ENCODE measurements around the gene MRPL20.
"Not testable (repeated sequence)": the region's sequence is repeated elsewhere in the genome, so short reads cannot be mapped to it uniquely, and the experiment has no call there.

MRPL20 gene

DNA sequence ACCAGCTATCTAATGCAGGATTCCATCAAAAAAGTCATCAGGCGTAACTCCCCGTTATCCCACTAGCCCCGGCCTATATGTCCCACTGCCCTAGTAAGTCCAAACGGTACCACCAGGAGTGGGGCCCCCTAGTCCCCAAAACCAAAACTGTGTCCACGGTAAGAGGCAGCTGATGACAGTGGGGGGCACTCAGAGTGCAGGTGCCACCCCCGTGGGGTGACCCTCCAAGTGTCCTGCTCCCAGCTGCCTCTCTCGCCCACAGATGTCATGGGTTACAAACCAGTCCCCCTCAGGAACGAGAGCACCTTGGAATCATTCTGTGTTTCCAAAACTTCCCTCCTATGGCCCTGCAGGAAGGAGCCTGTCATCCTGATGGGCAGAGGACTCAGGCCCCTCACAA, 21.2 kb downstream of the MRPL20 start:
- DNase-seq (ENCODE audit: low read depth) = no peak

DNA sequence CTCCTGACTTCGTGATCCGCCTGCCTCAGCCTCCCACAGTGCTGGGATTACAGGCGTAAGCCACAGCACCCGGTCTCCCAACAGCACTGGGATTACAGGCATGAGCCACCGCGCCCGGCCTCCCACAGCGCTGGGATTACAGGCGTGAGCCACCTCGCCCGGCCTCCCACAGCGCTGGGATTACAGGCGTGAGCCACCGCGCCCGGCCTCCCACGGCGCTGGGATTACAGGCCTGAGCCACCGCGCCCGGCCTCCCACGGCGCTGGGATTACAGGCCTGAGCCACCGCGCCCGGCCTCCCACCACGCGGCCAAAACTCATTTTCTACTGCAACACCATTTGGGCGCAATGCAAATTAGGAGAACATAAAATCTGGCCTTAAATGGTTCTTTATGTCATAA, 21.8 kb downstream of the MRPL20 start:
- not testable (repeated sequence) for DNase-seq (ENCODE audit: low read depth)

DNA sequence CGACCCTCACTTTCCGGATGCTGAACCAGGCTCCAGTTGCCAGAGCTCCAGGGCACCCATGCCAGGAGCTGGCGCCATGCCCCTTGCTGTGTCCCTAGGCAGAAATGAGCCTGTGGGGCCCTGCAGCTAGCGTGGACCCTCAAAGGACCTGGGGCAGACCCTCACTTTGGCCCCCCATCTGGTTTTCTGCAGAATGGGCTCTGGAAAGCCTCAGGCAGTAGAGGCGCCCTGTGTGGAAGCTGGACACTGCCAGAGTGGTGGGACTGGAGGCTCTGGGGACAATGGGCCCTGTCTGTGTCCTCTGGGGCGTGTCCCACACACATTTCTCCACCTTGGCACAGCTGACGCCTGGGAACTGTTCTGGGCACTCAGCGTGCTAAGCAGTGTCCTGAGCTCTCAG, 25.8 kb downstream of the MRPL20 start:
- DNase-seq (ENCODE audit: low read depth) = no peak

DNA sequence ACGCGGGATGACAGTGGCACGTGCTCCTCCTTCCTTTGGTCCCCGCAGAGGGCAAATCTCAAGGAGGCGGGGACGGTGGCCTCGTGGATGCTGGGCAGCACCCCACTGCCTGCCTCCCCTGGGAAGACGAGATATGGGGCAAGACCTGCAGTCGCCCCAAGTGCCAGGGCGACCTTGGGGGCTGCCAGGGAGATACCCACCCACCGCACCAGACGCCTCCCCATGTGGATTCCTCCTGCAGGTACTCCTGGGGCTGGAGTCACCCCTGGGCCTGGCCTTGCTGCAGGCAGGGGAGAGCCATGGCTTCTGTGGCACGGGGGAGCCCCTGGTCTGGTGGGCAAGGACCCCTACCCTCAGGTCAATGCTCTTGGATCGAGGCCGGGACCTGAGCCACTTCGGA, 26.2 kb downstream of the MRPL20 start:
- DNase-seq (ENCODE audit: low read depth) = no peak

DNA sequence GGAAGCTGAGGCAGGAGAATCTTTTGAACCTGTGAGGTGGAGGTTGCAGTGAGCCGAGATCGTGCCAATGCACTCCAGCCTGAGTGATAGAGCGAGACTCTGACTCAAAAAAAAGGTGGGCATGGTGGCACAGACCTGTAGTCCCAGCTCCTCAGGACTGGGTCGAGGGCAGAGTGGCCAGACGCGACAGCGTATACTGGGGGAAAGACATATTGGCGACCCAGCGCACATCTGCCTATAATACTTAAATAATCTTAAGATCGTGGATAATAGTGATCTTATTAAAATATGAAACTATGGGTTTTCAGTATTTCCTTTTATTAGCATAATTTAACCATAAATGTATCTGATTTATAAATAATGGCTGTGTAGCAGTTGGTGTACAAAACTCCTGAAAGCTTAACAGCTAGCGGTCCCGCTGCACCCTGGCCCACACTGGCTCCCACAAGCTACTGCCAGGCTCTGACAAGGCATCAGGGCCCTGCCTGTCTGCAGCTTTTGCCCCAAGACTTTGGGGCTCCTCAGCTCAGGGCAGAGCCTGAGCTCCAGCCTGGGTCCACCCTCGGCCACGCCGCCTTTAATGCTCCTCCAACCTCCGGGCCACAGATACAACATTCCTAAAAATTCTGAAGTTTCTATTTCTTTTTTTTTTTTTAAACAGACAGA, 29.4 kb downstream of the MRPL20 start:
- no peak for DNase-seq (ENCODE audit: low read depth)

DNA sequence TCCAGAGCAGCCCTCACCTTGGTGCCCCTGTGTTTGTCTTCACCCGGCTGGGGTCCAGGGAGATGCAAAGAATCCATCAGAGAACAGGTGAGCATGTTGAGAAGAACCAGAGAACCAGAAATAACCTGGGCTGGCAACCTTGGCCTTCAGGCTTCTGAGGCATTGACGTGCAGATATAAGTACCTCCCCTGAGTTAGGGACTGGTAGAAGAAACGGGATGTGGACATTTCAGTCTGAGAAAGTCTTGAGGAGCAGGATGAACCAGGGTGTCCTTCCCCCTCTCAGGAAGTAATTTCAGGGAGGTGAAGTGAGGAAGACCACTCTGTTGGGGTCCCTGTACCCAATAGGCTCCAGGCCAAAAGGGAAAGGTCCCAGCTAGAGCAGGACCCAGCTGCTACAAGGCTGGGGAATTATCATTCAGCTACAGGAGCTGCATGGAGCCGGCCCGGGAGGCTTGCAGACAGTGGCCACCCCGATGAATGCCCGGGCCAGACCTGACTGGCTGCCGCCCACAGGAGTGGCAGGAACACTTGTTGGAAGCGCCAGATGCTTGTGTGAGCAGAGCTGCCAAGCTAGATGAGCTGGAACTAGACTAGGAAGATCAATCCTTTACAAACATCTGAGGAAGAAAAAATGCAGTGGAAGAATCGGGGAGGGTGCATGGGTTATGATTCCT, 30.4 kb downstream of the MRPL20 start:
- no peak for DNase-seq (ENCODE audit: low read depth)

DNA sequence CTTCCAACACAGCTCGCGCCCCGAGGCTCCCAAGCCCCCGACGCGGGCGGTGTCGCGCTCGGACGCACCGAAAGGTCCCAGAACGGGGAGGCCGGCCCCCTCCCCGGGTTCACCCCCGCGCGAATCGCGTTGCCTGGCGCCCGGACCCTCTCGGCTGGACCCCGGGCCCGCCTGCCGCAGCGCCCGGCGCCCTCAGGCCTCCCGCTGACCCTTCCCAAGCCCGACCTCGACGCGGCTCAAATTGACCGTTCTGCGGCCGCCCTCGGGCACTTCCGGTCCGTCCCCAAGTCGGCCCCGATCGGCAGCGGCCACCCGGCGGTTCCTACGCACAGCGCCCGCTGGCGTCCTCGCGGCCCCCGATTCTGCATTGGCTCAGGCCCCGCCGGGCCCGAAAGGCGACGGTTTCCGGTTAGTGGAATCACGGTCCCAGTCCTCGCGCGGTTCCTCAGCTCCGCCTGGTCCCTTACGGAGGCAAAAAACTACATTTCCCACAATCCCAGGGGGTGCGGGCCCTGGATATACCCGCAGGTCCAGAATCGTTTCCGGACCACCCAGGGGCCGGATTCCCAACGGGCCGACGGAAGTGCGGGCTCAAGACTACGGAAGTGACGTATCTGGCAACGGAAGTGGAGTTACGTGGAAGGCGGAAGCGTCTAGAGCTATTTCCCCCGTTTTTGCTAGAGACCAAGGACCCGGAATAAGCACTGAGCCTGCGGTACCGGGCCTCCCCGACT, 32.0 kb downstream of the MRPL20 start, which contains the start of gene AURKAIP1:
AURKAIP1 (minus strand) TSS at position 279 of the 734 bp plus-strand sequence. CDS start 451 bp downstream, outside the sequence.
- DNase-seq (ENCODE audit: low read depth) = peak; percentile 94

DNA sequence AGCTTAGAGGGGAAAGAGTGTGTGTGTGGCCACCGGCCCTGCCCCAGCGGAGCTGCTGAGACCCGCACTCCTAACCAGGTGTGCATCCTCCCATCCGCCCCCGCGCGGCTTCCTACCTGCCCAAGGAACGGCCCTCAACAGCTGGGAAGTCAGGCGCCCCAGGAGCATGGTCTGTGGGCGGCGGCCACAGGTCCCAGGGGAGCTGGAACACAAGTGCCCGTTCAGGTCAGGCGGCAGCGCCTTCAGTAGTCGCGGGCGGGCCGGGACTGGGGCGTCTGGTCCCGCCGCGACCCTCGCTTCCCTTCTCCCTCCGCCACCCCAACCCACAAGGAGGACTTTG, 32.5 kb downstream of the MRPL20 start:
- DNase-seq (ENCODE audit: low read depth) = no peak

DNA sequence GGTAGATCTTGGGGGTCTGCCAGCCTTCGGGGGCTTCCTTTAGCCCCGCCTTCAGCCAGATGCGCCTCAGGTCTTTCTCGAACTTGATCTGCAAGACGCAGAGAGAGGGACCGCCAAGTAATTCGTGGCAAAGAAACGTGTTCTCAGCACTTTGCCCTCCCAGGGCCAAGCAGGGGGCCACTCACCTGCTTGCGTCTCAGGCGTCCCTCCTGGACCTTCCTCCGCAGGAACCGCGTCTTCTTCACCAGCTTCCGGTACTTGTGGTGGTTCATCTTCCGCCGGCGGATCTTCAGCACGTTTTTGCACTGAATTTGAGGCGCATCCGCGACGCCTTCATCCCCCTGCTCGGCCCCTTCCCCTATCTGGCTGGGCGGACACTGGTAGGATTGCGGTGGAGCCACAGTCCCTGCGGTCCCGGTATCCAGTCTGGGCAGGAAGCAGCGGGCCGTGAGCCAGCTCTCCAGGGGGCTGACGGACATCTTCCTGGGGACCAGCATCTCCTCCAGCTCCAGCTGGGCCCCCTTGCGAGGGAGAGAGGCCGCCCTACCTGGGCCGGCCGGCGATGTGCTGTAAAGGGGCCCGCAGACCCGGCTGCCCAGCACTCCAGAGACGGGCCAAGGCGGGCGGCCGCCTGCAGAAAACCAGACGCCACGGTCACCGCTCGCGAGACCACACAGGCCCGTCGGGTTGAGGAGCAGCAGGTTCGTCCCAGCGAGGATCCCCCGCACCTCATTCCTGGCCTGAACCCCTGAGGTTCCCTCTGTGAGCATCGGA, 33.1 kb downstream of the MRPL20 start:
- DNase-seq (ENCODE audit: low read depth) = no peak

DNA sequence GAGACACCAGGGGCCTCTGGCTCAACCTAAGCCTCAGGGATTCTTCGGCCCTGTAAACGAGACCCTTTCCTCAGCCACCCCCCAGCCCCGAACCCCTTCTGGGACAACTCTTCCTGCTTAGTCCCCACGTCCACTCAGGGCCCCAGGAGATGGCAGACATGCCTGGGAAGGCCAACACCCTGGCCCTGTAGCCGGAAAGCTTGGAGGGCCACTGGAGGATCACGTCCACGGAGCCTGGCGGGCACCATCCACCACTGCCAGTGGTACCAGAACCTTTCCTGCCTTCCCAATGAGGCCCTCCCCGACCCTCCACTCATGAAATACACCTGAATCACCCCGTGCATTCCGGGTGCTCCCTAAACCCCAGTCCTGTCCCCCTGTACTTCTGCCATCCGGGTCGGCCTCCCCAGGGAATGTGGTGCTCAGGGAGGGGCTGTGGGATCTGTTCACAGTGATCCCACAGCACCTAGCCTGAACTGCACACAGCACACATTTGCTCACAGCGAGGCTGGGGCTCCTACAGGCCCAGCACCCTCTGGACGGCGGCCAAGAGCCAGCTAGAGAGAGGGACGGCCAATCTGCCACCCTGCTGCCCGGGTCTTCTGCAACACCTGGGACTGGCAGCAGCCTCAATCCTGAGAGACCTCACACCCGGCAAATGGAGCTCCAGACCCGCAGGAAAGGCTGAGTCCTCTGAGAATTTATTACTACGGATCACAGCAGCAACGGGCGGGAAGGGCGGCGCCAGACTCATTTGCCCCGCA, 33.9 kb downstream of the MRPL20 start:
- no peak for DNase-seq (ENCODE audit: low read depth)

DNA sequence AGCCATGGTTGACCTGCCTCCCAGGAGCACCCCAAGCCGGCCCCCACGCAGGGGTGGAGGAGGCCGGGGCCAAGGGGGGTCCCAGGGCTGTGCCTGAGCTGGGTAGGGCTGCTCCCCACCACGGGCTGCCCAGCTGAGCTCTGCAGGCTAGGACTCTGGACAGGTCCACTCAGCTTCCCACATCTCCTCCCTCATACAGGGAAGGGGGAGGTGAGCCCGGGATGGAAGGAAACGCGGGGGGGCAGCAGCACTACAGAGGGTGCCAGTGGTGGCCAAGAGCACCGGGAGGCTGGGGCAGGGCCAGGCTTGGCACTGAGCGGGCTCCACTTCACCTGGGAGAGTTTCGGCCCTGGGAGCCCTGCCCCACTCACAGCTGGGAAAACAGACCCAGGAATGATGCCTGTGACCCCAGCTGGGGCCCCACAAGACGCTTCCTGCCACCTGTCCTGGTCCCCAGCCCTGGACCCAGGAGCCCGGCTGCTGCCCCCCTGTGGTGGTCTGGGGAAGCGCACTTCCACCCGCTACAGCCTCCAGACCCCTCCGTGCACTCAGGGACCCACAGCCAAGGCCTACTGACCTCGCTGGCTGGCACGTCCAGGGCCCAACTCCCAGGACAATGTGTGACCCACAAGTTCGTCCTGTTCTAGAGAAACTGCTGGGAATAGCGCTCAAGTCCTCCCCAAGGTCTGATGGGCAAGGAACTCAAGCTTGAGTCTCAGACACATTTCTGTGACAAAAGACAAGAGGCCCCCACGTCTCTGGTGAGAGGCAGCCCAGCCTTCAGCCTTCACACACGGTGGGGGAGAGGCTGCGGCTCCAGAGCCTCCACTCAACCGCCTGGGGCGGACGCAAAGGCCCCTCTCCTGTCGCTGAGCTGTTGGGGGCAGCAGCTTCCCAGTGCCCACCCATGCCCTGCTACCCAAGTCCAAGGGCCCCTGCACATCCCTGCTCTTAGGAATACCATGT, 35.1 kb downstream of the MRPL20 start:
- DNase-seq (ENCODE audit: low read depth) = peak; percentile 76

DNA sequence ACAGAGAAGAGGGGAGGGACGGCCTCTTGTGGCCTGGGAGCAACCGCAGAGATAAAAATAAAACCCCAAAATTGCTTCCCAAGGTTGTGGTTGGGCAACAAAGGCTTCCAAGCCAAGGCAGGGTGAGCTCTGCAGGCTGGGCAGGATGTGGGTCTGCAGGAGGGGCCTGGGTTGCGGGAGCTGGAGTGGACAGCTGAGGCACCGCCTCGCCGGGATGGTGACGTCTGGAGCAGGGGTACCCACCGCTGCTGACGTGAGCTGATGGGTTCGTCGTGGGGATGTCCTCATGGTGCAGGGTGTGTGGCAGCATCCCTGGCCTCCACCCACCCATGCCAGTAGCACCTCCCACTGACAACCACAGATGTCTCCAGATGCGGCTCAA, 35.7 kb downstream of the MRPL20 start:
- peak; percentile 38 for DNase-seq (ENCODE audit: low read depth)

DNA sequence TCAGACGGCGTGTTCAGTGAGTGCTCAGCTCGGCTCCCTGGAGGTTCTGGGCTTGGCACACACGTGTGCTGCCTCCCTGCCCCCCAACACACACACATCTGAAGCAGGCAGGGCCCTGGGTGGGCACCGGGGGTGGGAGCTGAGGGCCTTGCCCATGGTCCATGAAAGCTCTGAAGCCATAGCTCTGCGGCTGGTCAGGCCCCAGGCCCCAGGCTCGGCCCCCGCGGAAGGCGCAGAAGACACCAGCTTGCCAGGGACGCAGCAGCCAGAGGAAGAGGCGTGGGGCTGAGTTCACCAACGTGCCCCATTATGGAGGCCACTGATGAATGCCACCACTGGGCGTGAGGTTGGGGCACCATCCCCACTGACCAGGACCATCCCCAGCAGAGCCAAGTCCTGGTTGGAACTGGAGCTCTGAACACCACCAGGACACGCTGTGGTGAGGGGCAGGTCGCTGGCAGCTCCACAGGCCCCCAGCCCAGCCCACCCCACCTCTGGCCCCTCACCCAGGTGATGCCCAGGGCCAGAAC, 36.3 kb downstream of the MRPL20 start:
- DNase-seq (ENCODE audit: low read depth) = no peak

DNA sequence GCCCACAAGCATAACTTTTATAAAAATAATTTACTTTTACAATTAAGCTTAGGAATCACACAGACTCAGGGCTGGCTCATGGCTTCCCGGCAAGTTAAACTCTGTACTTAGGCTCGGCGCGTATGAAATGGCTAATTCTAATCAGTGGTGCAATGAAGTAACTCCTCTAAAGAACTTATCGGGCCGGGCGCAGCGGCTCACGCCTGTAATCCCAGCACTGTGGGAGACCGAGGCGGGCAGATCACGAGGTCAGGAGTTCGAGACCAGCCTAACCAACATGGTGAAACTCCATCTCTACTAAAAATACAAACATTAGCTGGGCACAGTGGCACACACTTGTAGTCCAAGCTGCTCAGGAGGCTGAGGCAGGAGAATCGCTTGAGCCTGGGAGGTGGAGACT, 37.0 kb downstream of the MRPL20 start:
- not testable (repeated sequence) for DNase-seq (ENCODE audit: low read depth)

DNA sequence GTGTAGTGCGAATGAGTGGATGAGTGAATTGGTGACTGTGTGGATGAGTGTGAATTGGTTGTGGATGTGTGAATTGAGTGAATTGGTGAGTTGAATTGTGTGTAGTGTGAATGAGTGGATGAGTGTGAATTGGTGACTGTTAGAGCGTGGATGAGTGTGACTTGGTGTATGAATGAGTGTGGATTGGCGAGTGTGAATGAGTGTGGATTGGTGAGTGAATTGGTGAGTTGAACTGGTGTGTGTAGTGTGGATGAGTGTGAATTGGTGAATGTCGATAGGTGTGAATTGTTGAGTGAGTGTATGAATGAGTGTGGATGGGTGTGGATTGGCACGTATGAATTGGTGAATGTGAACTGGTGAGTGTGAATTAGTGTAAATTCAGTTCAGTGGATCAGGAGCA, 39.8 kb downstream of the MRPL20 start:
- DNase-seq (ENCODE audit: low read depth) = no peak

DNA sequence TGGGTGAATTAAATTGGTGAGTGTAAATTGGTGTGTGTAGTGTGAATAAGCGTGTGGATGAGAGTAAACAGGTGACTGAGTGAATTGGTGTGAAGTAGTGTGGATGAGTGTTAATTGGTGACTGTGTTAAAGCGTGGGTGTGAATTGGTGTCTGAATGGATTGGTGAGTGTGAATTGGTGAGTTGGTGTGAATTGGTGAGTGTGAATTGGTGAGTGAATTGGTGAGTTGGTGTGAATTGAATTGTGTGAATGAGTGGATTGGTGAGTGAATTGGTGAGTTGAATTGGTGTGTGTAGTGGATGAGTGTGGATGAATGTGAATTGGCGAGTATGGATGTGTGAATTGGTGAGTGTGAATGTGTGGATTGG, 40.4 kb downstream of the MRPL20 start:
- no peak for DNase-seq (ENCODE audit: low read depth)

DNA sequence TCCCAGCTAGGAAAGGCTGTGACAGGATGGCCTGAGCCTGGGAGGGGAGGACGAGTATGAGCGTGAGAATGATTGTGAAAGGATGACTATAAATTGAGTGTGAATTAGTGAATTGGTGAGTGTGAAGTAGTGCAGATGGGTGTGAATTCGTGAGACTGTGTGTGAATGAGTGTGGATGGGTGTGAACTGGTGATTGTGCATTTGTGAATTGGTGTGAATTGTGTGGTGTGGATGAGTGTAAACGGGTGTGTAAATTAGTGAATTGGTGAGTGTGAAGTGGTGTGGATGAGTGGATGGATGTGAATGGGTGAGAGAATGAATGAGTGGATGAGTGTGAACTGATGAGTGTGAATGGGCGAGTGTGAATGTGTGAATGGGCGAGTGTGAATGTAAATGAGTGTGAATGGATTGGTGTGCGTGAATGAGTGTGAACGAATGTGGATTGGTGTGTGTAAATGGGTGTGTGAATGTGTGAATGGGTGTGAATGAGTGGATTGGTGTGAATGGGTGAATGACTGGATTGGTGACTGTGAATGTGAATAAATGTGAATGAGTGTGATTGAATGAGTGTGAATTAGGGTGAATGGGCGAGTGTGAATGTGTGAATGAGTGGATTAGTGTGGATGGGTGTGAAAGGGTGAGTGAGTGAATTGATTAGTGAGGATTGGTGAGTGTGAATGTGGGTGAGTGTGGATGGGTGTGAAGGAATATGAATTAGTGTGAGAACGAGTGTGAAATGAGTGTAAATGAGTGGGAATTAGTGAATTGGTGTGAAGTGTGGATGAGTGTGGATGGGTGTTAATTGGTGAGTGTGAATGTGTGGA, 41.0 kb downstream of the MRPL20 start:
- DNase-seq (ENCODE audit: low read depth) = no peak

DNA sequence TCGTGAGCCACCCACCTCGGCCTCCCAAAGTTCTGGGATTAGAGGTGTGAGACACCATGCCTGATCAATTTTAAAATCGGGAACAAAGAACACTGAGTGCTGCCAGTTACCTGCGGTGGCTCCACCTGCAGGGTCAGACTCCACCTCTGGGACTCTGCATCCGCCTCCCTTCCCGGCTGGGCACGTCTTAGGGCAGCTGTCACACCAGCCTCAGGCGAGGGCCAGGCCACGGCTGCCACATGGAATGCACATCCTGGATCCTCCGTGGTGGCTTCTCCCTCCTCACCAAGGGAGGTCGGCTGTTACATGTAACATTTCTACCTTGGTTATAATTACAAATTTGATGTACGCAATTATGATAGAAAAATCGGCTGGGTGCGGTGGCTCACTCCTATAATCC, 42.8 kb downstream of the MRPL20 start:
- no peak for DNase-seq (ENCODE audit: low read depth)

DNA sequence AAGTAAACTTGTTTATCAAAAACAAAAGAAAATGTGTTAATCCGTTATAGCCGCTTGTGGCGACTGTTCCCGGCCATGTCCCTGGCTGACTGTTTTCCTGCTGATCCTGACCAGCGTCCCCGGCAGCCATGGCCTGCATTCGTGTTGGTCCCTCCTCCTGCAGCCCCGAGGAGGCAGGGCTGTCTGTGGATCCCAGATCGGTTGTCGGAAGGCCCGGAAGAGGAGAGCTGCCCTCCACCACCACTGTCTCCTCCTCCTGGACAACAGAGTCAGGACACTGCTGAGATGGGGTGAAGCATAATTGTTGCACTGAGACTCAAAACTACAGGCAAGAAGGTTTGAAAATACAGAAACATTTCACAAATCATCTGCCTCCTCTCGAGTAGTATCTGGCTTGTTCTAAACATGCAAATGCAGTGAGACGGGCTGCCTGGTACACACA, 45.1 kb downstream of the MRPL20 start:
- no peak for DNase-seq (ENCODE audit: low read depth)
